PC-3 (cell line): Measurements from ENCODE around the gene SMOC2.

Experiments
- CTCF ChIP-seq: fragments of 300-600 bp; sonication (generic); conservative IDR thresholded peaks from 2 replicates; pipeline ENCODE4 v1.5.1; 2017; ENCODE audit warnings: antibody characterized with exemption, low read depth, mild to moderate bottlenecking, low read length
- EZH2 ChIP-seq: fragments of 300-600 bp; sonication (generic); IDR thresholded peaks from one replicate; pipeline ENCODE4 v1.6.1; 2017; ENCODE audit warnings: antibody characterized with exemption, mild to moderate bottlenecking, low read length; ENCODE audit not compliant: unreplicated experiment
- EZH2phosphoT487 ChIP-seq: fragments of 300-600 bp; sonication (generic); IDR thresholded peaks from 2 replicates; pipeline ENCODE4 v1.6.1; 2018; ENCODE audit warnings: mild to moderate bottlenecking, antibody characterized with exemption, low read length, borderline replicate concordance

- 0 out of 2 replicates have a peak, but pooled peaks have one; percentile 13 for TF ChIP-seq CTCF
- no peak for TF ChIP-seq EZH2phosphoT487
- no peak for TF ChIP-seq EZH2
These were observed 11.0 kb downstream of the SMOC2 start for GRCh38 chr6:168451805-168452517.
